ENCODE results near the gene HSD17B14.
"Not testable (repeated sequence)": the region's sequence is repeated elsewhere in the genome, so short reads cannot be mapped to it uniquely, and the experiment has no call there.

HSD17B14 gene

GRCh38 chr19:48836089-48837017 is at the start of gene HSD17B14:
Gene HSD17B14 (minus strand): TSS chr19:48836491. CDS start chr19:48836411, 80 bp downstream.
- DNase-seq (ENCODE audit: low spot score) = peak; percentile 59

- DNase-seq (ENCODE audit: low spot score) = no peak
These were observed 47.4 kb upstream of the HSD17B14 start for GRCh38 chr19:48883726-48884125.

GRCh38 chr19:48881741-48882657 is 45.7 kb upstream of the HSD17B14 start:
- peak; percentile 57 for DNase-seq (ENCODE audit: low spot score)

DNA sequence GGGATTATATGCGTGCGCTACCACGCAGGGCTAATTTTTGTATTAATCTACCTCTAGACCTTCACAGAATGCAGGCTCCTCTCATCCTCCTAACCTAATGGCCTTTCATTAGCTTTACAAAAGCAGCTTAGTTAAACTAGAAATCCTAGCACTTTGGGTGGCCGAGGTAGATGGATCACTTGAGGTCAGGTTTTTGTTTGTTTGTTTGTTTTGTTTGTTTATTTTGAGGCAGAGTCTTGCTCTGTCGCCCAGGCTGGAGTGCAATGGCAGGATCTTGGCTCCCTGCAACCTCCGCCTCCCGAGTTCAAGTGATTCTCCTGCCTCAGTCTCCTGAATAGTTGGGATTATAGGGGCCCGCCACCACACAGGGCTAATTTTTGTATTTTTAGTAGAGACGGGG is 43.4 kb upstream of the HSD17B14 start:
- not testable (repeated sequence) for DNase-seq (ENCODE audit: low spot score)

GRCh38 chr19:48879025-48879637 is 42.8 kb upstream of the HSD17B14 start:
- no peak for DNase-seq (ENCODE audit: low spot score)

- no peak for DNase-seq (ENCODE audit: low spot score)
These were observed 42.1 kb upstream of the HSD17B14 start for GRCh38 chr19:48878196-48879024.

GRCh38 chr19:48877855-48878195 is 41.5 kb upstream of the HSD17B14 start:
- DNase-seq (ENCODE audit: low spot score) = no peak

DNA sequence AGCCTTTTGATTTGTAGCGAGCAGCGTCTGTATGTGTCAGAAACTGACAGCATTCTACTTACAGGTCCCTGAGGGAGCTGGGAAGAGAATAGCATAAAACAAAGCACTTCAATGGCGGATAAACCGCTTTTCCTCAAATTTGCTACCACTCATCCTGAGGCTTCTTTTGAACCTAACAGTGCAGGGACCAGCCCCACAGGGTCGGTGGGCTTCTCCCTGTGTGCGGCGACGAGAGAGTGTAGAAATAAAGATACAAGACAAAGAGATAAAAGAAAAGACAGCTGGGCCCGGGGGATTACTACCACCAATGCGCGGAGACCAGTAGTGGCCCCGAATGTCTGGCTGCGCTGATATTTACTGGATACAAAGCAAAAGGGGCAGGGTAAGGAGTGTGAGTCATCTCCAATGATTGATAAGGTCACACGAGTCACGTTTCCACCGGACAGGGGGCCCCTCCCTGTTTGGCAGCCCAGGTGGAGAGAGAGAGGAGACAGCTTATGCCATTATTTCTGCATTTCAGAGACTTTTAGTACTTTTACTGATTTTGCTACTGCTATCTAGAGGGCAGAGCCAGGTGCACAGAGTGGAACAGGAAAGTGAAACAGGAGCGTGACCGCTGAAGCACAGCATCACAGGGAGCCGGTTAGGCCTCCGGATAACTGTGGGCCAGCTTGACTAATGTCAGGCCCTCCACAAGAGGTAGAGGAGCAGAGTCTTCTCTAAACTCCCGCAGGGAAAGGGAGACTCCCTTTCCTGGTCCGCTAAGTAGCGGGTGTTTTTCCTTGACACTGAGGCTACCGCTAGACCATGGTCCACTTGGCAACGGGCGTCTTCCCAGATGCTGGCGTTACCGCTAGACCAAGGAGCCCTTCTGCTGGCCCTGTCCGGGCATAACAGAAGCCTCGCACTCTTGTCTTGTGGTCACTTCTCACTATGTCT is 40.0 kb upstream of the HSD17B14 start:
- not testable (repeated sequence) for DNase-seq (ENCODE audit: low spot score)

DNA sequence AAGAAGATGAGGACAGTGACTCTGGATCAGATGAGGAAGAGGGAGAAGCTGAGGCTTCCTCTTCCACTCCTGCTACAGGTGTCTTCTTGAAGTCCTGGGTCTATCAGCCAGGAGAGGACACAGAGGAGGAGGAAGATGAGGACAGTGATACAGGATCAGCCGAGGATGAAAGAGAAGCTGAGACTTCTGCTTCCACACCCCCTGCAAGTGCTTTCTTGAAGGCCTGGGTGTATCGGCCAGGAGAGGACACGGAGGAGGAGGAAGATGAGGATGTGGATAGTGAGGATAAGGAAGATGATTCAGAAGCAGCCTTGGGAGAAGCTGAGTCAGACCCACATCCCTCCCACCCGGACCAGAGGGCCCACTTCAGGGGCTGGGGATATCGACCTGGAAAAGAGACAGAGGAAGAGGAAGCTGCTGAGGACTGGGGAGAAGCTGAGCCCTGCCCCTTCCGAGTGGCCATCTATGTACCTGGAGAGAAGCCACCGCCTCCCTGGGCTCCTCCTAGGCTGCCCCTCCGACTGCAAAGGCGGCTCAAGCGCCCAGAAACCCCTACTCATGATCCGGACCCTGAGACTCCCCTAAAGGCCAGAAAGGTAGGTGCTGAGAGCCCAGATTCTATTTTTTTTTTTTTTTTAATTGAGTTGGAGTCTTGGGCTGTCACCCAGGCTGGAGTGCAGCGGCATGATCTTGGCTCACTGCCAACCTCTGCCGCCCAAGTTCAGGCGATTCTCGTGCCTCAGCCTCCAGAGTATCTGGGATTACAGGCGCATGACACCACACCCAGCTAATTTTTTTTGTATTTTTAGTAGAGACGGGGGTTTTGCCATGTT is 38.2 kb upstream of the HSD17B14 start:
- no peak for DNase-seq (ENCODE audit: low spot score)

DNA sequence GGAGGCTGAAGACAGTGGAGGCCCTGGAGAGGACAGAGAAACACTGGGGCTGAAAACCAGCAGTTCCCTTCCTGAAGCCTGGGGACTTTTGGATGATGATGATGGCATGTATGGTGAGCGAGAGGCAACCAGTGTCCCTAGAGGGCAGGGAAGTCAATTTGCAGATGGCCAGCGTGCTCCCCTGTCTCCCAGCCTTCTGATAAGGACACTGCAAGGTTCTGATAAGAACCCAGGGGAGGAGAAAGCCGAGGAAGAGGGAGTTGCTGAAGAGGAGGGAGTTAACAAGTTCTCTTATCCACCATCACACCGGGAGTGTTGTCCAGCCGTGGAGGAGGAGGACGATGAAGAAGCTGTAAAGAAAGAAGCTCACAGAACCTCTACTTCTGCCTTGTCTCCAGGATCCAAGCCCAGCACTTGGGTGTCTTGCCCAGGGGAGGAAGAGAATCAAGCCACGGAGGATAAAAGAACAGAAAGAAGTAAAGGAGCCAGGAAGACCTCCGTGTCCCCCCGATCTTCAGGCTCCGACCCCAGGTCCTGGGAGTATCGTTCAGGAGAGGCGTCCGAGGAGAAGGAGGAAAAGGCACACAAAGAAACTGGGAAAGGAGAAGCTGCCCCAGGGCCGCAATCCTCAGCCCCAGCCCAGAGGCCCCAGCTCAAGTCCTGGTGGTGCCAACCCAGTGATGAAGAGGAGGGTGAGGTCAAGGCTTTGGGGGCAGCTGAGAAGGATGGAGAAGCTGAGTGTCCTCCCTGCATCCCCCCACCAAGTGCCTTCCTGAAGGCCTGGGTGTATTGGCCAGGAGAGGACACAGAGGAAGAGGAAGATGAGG is 37.4 kb upstream of the HSD17B14 start:
- peak; percentile 1 for DNase-seq (ENCODE audit: low spot score)

DNA sequence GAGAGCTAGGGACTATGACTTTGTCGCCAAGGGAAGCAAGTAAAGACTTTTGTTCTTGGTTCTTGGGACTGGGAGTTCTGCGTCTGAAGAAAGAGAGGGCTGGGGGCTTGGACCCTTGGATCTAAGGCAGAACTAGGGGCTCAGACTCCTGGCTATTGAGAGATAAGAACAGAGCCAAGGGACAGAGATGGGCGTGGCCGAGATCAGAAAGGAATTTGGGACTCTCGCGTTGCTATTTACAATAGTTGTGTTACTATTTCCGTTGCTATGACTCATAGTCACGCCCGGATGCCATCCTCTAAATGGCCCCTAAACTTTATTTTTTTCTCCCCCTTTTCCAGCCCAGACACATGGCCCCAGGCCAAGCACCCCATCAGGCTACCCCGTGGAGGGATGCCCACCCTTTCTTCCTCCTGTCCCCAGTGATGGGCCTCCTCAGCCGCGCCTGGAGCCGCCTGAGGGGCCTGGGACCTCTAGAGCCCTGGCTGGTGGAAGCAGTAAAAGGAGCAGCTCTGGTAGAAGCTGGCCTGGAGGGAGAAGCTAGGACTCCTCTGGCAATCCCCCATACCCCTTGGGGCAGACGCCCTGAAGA is 36.7 kb upstream of the HSD17B14 start:
- DNase-seq (ENCODE audit: low spot score) = peak; percentile 81

- peak; percentile 97 for DNase-seq (ENCODE audit: low spot score)
These were observed 36.0 kb upstream of the HSD17B14 start, which contains the start of gene PPP1R15A for GRCh38 chr19:48872182-48872883. Gene PPP1R15A (plus strand): TSS chr19:48872421. CDS start chr19:48873234, 813 bp downstream.

DNA sequence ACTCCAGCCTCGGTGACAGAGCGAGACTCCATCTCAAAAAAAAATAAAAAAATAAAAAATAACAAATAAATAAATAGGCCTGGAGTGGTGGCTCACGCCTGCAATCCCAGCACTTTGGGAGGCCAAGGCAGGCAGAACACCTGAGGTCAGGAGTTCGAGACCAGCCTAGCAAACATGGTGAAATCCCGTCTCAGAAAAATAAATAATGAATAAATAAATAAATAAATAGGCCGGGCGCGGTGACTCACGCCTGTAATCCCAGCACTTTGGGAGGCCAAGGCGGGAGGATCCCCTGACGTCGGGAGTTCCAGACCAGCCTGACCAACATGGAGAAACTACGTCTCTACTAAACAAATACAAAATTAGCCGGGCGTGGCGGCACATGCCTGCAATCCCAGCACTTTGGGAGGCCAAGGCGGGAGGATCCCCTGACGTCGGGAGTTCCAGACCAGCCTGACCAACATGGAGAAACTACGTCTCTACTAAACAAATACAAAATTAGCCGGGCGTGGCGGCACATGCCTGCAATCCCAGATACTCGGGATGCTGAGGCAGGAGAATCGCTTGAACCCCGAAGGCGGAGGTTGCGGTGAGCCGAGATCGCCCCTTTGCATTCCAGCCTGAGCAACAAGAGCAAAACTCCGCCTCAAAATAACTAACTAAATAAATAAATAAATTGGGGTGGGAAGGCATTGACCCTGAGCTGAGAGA is 35.3 kb upstream of the HSD17B14 start:
- not testable (repeated sequence) for DNase-seq (ENCODE audit: low spot score)

DNA sequence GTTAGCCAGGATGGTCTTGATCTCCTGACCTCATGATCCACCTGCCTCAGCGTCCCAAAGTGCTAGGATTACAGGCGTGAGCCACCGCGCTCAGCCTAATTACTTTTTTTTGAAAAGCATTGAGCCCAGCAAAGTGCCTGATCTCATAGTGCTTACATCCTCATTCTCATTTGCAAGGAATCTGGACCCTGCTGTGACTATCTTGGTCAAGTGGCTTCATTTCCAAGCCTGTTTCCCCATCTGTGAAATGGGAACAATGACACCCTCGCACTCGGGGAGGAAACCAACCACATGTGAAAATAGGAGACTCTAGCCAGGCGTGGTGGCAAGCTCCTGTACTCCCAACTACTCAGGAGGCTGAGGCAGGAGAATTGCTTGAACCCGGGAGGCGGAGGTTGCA is 33.8 kb upstream of the HSD17B14 start:
- no peak for DNase-seq (ENCODE audit: low spot score)

DNA sequence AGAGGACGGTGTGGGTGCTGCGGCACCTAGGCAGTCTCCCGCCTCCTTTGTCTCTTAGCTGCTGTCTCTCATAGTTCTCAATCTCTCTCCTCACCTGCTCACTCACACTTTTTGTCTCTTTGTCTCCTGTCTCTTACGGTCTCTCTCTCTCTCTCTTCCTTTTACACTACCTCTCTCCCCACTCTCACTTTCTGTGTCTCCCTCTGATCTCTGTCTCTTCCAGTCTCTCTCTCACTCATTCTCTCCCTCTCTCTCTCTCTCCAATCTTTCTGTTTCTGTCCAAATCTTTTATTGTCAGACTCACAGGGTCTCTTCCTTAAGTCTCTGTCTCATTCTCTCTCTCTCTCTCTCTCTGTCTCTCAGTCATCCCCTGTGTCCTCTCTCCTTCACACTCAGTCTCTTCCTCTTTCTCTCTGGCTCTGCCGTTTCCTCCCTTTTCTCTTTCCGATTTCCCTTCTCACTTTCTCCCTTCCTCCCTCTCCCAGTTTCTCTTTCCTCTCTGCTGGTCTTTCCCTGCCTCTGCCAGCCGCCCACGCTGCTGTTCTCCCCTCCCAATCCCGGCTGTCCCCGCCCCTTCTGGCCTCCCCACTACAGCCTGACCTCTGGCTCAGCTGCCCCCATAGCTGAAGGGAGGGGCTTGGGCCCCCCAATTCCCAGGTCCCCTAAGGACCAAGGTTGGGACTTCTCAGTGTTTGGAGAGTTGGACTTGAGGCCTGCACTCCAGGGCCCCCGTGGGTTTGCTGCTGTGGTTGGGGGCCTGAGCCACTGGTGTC is 32.0 kb upstream of the HSD17B14 start, which contains the start of gene PLEKHA4:
Gene PLEKHA4, minus strand, starts transcription at position 504 of the 773 bp plus-strand sequence. CDS start 997 bp downstream, outside the sequence.
- peak; percentile 57 for DNase-seq (ENCODE audit: low spot score)

DNA sequence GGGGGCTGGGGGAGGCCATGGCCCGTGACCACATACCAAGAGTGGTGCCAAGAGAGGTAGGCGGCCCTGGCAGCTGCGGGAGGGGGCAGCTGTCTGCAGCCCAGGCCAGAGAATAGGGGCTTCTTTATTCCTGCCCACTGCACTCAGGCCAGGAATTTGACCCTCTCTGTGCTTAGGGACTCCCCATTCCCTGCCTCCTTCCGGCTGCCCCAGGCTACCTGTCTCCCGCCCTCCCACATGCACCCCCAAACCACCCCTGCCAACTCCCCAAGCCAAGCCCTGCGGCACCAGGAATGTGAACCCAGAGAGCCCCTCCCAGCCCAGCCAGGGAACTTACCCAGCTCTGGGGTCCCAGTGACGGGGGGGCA is 31.4 kb upstream of the HSD17B14 start:
- DNase-seq (ENCODE audit: low spot score) = no peak
